Tibial nerve (tissue), 4 donors: Measurements from ENCODE around the gene SOCS6. TPM values are rescaled to one million over a fixed set of nuclear protein-coding genes. Genes with fewer than 3 reads are reported as not detected.
A peak's percentile ranks its signal among the peaks of the same experiment; 100 is the strongest.

Experiments used
- DNase-seq, 2 donors: peaks; one replicate each; pipeline ENCODE4 v3.0.0-alpha.2; 2019; ENCODE audit warnings: low spot score in 2 of 2
- H3K27ac ChIP-seq, 4 donors: fragments of 200-600 bp; sonication (generic) in 3 of 4; one replicate each; pipeline ENCODE4 v1.5.1; 2017 to 2019; ENCODE audit warnings: mild to moderate bottlenecking in 1 of 4
- H3K27me3 ChIP-seq, 2 donors: fragments of 200-600 bp; sonication (generic) in 1 of 2; one replicate each; pipeline versions ENCODE4 v1.5.1 to v1.6.0; 2017 to 2019
- H3K36me3 ChIP-seq, 3 donors: fragments of 200-600 bp; sonication (generic); one replicate each; pipeline ENCODE4 v1.5.1; 2018 to 2019
- H3K4me1 ChIP-seq, 4 donors: fragments of 200-600 bp; sonication (generic) in 3 of 4; one replicate each; pipeline ENCODE4 v1.5.1; 2017 to 2019
- H3K4me3 ChIP-seq, 4 donors: fragments of 200-600 bp; sonication (generic) in 3 of 4; one replicate each; pipeline ENCODE4 v1.5.1; 2017 to 2019; ENCODE audit warnings: mild to moderate bottlenecking in 1 of 4, moderate library complexity in 1 of 4
- H3K9me3 ChIP-seq, 4 donors: fragments of 200-600 bp; sonication (generic) in 3 of 4; one replicate each; pipeline ENCODE4 v1.5.1; 2017 to 2019
- EP300 ChIP-seq, 2 donors: sonication (generic); formaldehyde crosslinking; IDR thresholded peaks; one replicate each; pipeline ENCODE4 v1.6.1; 2017; ENCODE audit warnings: antibody characterized with exemption in 2 of 2, mild to moderate bottlenecking in 1 of 2
- POLR2A ChIP-seq, 2 donors: fragments of 450-650 bp; IDR thresholded peaks; one replicate each; pipeline ENCODE4 v1.6.1; 2017; ENCODE audit warnings: antibody characterized with exemption in 2 of 2, mild to moderate bottlenecking in 2 of 2, moderate library complexity in 2 of 2
- WGBS, 2 donors: methylation state at CpG; one replicate each; pipeline ENCODE4 v1.1.5; 2018; 5-methylcytosine and 5-hydroxymethylcytosine counted together
- total RNA-seq, 4 donors: library from RNA; depleted of rRNA; stranded (reverse); fragments of >200 nt; gene quantifications; one replicate each; pipeline ENCODE4 v1.1.0, GENCODE V29; 2016
- TF ChIP-seq, protein P1 (sequence below), 5 experiments: fragments of 200-600 bp in 3 of 5; fragments of 450-650 bp in 2 of 5; sonication (generic) in 3 of 5; IDR thresholded peaks; one replicate each; pipeline ENCODE4 v1.5.1; 2016 to 2019; ENCODE audit warnings: antibody characterized with exemption in 5 of 5, mild to moderate bottlenecking in 3 of 5, moderate library complexity in 2 of 5

Gene SOCS6
- total RNA-seq, 4 donors from 2014 or later = 12.9 to 21.8 (median 18.2) TPM

DNA sequence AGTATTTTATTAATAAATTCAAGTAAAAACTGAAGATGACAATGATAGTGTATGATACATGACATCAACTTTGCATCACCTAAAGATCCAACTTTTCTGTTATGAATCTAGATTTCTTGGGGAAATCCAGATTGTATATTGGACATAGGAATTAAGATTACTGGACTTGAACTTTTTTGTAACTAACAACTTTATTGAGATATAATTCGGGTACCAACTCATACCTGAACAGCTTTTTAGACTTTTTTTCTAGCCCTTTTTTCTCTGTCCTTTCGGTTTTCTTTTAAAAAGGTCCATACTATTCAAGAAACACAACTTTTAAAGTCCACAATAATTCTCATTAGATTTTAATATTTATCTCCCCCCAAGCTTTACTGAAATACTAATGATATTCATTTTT is 1.1 kb upstream of the SOCS6 start:
- TF ChIP-seq EP300 (IDR thresholded peaks at IDR 0.05) = no peak
- TF ChIP-seq, protein P1, sequence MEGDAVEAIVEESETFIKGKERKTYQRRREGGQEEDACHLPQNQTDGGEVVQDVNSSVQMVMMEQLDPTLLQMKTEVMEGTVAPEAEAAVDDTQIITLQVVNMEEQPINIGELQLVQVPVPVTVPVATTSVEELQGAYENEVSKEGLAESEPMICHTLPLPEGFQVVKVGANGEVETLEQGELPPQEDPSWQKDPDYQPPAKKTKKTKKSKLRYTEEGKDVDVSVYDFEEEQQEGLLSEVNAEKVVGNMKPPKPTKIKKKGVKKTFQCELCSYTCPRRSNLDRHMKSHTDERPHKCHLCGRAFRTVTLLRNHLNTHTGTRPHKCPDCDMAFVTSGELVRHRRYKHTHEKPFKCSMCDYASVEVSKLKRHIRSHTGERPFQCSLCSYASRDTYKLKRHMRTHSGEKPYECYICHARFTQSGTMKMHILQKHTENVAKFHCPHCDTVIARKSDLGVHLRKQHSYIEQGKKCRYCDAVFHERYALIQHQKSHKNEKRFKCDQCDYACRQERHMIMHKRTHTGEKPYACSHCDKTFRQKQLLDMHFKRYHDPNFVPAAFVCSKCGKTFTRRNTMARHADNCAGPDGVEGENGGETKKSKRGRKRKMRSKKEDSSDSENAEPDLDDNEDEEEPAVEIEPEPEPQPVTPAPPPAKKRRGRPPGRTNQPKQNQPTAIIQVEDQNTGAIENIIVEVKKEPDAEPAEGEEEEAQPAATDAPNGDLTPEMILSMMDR (IDR thresholded peaks at IDR 0.05) = no peak
- no peak for TF ChIP-seq POLR2A (IDR thresholded peaks at IDR 0.05)
- Histone ChIP-seq H3K36me3 (no peaks in the 10 kb centered on the region), H3K9me3 (no peaks in the 10 kb centered on the region), H3K4me3 (peak overlapping the region in 1 of 4 donors; percentile 70), H3K27ac (peak overlapping the region in 3 of 4 donors; percentile 88 to 95 (median 94)), H3K27me3 (no peaks in the 10 kb centered on the region), H3K4me1 (peaks cover 0 to 28% (median 7%) of the 10 kb centered on the region in 4 donors)
- DNase-seq = no peak
- WGBS, 2 donors = 91 to 92% methylated on average over 2 of the region's 2 CpGs

DNA sequence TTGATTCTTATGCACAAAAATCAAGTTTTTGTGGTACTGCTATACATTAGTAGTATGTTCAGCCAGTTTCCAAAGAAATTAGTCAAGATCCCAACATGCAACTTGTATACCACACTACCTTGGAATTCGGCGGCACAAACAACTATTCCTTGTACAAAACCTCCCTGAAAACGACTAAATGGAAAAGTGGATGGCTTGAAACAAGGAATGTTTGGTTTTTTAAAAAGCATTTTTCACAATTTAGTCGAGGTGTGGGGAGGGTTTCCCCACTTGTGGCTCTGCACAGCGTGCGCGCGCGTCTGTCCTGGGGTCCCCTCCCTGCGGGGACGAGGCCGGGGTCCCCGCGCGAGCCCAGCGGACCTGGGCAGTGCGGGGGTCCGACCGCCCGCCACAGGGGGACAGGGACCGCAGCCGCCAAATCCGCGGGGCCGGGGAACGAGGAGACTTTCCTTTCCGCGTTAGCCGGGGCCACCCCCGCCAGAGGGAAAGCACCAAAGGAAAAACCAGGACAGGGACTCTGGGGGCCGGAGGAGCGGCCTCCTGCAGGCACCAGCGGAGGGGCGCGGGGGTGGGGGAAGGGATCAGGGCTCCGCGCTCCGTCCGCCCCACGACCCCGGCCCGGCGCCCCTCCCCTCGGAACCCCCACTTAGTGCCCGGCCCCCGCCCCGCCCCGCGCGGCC is 534 bp upstream of the SOCS6 start:
- WGBS, 2 donors = 2 to 8% methylated on average over 10 to 28 of the region's 50 CpGs
- Histone ChIP-seq H3K36me3 (no peaks in the 10 kb centered on the region), H3K27me3 (no peaks in the 10 kb centered on the region), H3K4me1 (peaks cover 0 to 34% (median 10%) of the 10 kb centered on the region in 4 donors), H3K27ac (peak overlapping the region; percentile 85 to 95 (median 91)), H3K9me3 (no peaks in the 10 kb centered on the region), H3K4me3 (peak overlapping the region; percentile 68 to 78 (median 74))
- TF ChIP-seq, protein P1 (IDR thresholded peaks at IDR 0.05) = peak in 1 of 5 experiments; percentile 8
- TF ChIP-seq POLR2A (IDR thresholded peaks at IDR 0.05) = no peak
- no peak for DNase-seq

DNA sequence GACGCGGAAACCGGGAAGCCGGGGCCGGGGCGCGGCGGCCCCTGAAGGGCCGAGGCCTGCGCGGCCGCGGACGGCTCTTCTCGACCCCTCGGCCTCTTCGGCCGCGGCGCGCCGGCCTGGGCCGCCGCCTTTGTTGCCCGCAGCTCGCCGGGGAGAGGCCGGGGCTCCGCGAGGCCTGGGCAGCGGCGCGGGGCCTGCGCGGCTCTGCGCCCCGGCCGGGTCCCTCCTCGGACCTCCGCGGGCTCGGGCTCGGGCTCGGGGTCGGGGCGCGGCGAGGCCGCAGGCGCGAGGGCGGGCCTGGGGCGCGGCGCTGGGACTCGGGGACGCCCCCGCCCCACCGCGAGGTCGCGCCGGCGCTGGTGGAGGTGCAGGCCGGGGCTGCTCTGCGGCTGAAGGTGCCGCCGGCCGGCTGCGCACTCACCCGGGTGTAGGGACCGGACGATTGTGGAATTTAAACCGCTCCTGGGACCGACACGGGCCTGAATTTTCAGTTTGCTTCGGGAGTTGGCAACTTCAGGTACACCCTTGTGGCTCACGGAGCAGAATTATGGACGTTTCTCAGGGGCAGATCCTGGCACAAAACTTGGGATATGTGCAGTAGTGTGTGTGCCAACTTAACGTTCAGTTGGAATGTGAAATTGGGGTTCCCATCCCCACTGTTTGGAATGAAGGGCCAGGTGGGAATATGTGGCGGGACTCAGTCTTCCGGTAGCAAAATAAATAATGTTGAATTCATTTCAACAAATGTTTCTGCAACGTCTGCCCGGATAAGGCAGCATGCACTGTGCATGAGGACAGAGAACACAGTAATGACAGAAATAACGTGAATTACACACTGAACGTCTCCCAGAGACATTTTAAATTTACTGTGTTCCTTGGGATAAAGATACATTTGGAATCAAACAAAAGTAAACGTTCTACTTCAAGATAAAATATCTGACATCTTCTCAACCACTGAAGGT is 787 bp downstream of the SOCS6 start:
- no peak for DNase-seq
- peaks cover 0 to 43% (median 10%) of the 10 kb centered on the region in 4 donors for H3K4me1 ChIP-seq
- no peaks in the 10 kb centered on the region for H3K36me3 ChIP-seq
- H3K9me3 ChIP-seq = no peaks in the 10 kb centered on the region
- peak overlapping the region; percentile 53 to 78 (median 69) for H3K4me3 ChIP-seq
- H3K27ac ChIP-seq = peak overlapping the region; percentile 85 to 95 (median 91)
- TF ChIP-seq EP300 (IDR thresholded peaks at IDR 0.05) (no peak), POLR2A (IDR thresholded peaks at IDR 0.05) (no peak)
- TF ChIP-seq, protein P1 (IDR thresholded peaks at IDR 0.05) = no peak
- no peaks in the 10 kb centered on the region for H3K27me3 ChIP-seq
- 1 to 2% methylated on average over 11 to 17 of the region's 87 CpGs for WGBS, 2 donors

DNA sequence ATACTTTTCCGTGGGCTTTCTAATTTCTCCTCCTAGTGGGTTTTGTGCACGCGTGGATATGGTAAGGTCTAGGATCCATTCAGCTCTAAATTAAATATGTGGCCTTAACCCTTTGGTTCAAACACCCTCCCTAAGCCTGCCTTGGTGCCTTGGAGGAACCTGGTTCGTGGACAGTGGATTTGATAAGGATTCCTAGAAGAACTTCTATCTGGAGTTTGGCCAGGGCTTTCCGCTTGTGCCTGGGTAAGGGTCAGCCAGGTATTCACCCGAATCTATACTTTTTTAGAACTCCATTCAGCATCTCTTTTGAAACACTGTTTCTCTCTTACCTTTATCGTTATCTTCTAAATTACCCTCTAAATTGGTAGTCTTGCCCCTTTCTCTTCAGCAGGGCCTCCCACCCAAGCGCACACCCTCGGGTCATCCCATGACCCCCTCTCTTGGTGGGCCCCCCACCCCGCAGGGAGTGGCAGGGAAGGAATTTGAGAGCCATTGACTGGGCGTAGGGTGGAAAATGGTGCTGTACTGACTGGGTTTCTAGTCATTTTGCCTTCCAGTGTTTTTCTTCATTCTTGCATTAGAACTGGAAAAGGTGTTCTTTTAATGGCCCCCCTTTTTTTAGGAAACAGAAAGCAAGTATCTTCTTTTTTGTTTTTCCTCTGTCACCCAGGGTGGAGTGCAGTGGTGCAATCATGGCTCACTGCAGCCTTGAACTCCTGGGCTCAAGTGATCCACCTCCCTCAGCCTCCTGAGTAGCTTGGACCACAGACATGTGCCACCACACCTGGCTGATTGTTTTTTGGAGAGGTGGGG is 1.8 kb downstream of the SOCS6 start:
- Histone ChIP-seq H3K27ac (peak overlapping the region; percentile 24 to 94 (median 50)), H3K9me3 (no peaks in the 10 kb centered on the region), H3K27me3 (no peaks in the 10 kb centered on the region), H3K4me1 (peaks cover 0 to 54% (median 11%) of the 10 kb centered on the region in 4 donors), H3K36me3 (no peaks in the 10 kb centered on the region), H3K4me3 (peak overlapping the region; percentile 48 to 78 (median 60))
- WGBS, 2 donors = 36 to 56% methylated on average over 11 of the region's 11 CpGs
- TF ChIP-seq, protein P1 (IDR thresholded peaks at IDR 0.05) = no peak
- TF ChIP-seq POLR2A (IDR thresholded peaks at IDR 0.05) (no peak), EP300 (IDR thresholded peaks at IDR 0.05) (no peak)
- DNase-seq = no peak
